Measurements from ENCODE around the gene RNF223.

Gene RNF223

GRCh38 chr1:1053022-1053421 is 21.1 kb downstream of the RNF223 start:
- TF ChIP-seq ZNF565 (CRISPR knock-in tag; conservative IDR thresholded peaks at IDR 0.05; ENCODE audit: low read depth) = no peak
- TF ChIP-seq ZC3H10 (CRISPR knock-in tag; IDR thresholded peaks at IDR 0.05) = no peak
- TF ChIP-seq TCF4 (CRISPR knock-in tag; IDR thresholded peaks at IDR 0.05; ENCODE audit: borderline replicate concordance) = no peak
- TF ChIP-seq ISL1 (CRISPR knock-in tag; IDR thresholded peaks at IDR 0.05) = no peak
- no peak for TF ChIP-seq PATZ1 (CRISPR knock-in tag; IDR thresholded peaks at IDR 0.05; ENCODE audit: borderline replicate concordance)
- no peak for TF ChIP-seq ZFP3 (CRISPR knock-in tag; IDR thresholded peaks at IDR 0.05)
- TF ChIP-seq TSHZ2 (CRISPR knock-in tag; IDR thresholded peaks at IDR 0.05) = no peak
- TF ChIP-seq RARB (CRISPR knock-in tag; IDR thresholded peaks at IDR 0.05) = no peak
- no peak for TF ChIP-seq CSRNP3 (CRISPR knock-in tag; IDR thresholded peaks at IDR 0.05)
- no peak for TF ChIP-seq GLIS3 (CRISPR knock-in tag; IDR thresholded peaks at IDR 0.05)
- no peak for TF ChIP-seq CREB5 (CRISPR knock-in tag; IDR thresholded peaks at IDR 0.05; ENCODE audit: low read depth)
- TF ChIP-seq ZNF8 (CRISPR knock-in tag; IDR thresholded peaks at IDR 0.05) = no peak
- TF ChIP-seq ARNTL (CRISPR knock-in tag; IDR thresholded peaks at IDR 0.05; ENCODE audit: borderline replicate concordance, low read depth) = no peak
- TF ChIP-seq CSDC2 (CRISPR knock-in tag; IDR thresholded peaks at IDR 0.05) = no peak
- no peak for TF ChIP-seq POU6F1 (CRISPR knock-in tag; IDR thresholded peaks at IDR 0.05; ENCODE audit: borderline replicate concordance, low read depth)
- no peak for TF ChIP-seq BACH2 (CRISPR knock-in tag; IDR thresholded peaks at IDR 0.05; ENCODE audit: borderline replicate concordance)
- TF ChIP-seq PPARA (CRISPR knock-in tag; IDR thresholded peaks at IDR 0.05; ENCODE audit: borderline replicate concordance) = no peak
- TF ChIP-seq SNAI2 (CRISPR knock-in tag; IDR thresholded peaks at IDR 0.05) = no peak
- no peak for TF ChIP-seq ZFP30 (CRISPR knock-in tag; IDR thresholded peaks at IDR 0.05)
- no peak for TF ChIP-seq TOX (CRISPR knock-in tag; IDR thresholded peaks at IDR 0.05; ENCODE audit: borderline replicate concordance)
- no peak for ATAC-seq

- ATAC-seq = no peak
- TF ChIP-seq ZFP30 (CRISPR knock-in tag; IDR thresholded peaks at IDR 0.05) (no peak), ZNF70 (CRISPR knock-in tag; IDR thresholded peaks at IDR 0.05) (no peak), OSR1 (CRISPR knock-in tag; IDR thresholded peaks at IDR 0.05) (no peak), PATZ1 (CRISPR knock-in tag; IDR thresholded peaks at IDR 0.05; ENCODE audit: borderline replicate concordance) (no peak), CSRNP3 (CRISPR knock-in tag; IDR thresholded peaks at IDR 0.05) (no peak), RARB (CRISPR knock-in tag; IDR thresholded peaks at IDR 0.05) (no peak), PPARA (CRISPR knock-in tag; IDR thresholded peaks at IDR 0.05; ENCODE audit: borderline replicate concordance) (no peak), ZFP3 (CRISPR knock-in tag; IDR thresholded peaks at IDR 0.05) (no peak), ESRRG (CRISPR knock-in tag; IDR thresholded peaks at IDR 0.05) (no peak), TOX (CRISPR knock-in tag; IDR thresholded peaks at IDR 0.05; ENCODE audit: borderline replicate concordance) (no peak), SNAI2 (CRISPR knock-in tag; IDR thresholded peaks at IDR 0.05) (no peak), TCF4 (CRISPR knock-in tag; IDR thresholded peaks at IDR 0.05; ENCODE audit: borderline replicate concordance) (no peak), ISL1 (CRISPR knock-in tag; IDR thresholded peaks at IDR 0.05) (no peak), CREB5 (CRISPR knock-in tag; IDR thresholded peaks at IDR 0.05; ENCODE audit: low read depth) (no peak)
Observed at GRCh38 chr1:1052003-1052840, 21.9 kb downstream of the RNF223 start.

Data from SK-N-SH treated with all-trans-retinoic acid at 6 μM for 48 hours (cell line).